GM12872 (cell line): ENCODE results near the gene PIAS1.

Experiments
- CTCF ChIP-seq: IDR thresholded peaks from 3 replicates; pipeline ENCODE4 v1.5.1; 2011; ENCODE audit warnings: low read depth, mild to moderate bottlenecking, low read length, moderate library complexity; ENCODE audit not compliant: insufficient read depth

PIAS1 gene

GRCh38 chr15:68078365-68078764 lies 24.2 kb downstream of the PIAS1 start:
- no peak for TF ChIP-seq CTCF

GRCh38 chr15:68080334-68080733 lies 26.2 kb downstream of the PIAS1 start:
- no peak for TF ChIP-seq CTCF

GRCh38 chr15:68080783-68081182 lies 26.7 kb downstream of the PIAS1 start:
- no peak for TF ChIP-seq CTCF

- no peak for TF ChIP-seq CTCF
These were observed 27.9 kb downstream of the PIAS1 start for GRCh38 chr15:68081869-68082505.

- TF ChIP-seq CTCF: no peak
These were observed 28.6 kb downstream of the PIAS1 start for GRCh38 chr15:68082735-68083134.

GRCh38 chr15:68083463-68083862 lies 29.3 kb downstream of the PIAS1 start:
- no peak for TF ChIP-seq CTCF

- no peak for TF ChIP-seq CTCF
These were observed 30.9 kb downstream of the PIAS1 start for GRCh38 chr15:68085052-68085451.
